Cardiac fibroblast (primary cell): ENCODE measurements around the gene PRKG1.
A peak's percentile ranks its signal among the peaks of the same experiment; 100 is the strongest.

Experiments
- DNase-seq, 2 donors: peaks; one replicate each; pipeline versions ENCODE4 v3.0.0 to v3.0.0-alpha.2; 2010; ENCODE audit warnings: low read depth in 2 of 2
- H3K4me3 ChIP-seq, 2 donors: replicated peaks in 1 of 2; 1 replicate in 1 of 2; 2 replicates in 1 of 2; pipeline ENCODE4 v1.5.1; 2011; ENCODE audit warnings: low read depth in 2 of 2, low read length in 2 of 2, mild to moderate bottlenecking in 2 of 2, moderate library complexity in 1 of 2
- CTCF ChIP-seq: IDR thresholded peaks from one replicate; pipeline ENCODE4 v1.5.1; 2011; ENCODE audit warnings: low read depth, mild to moderate bottlenecking, low read length, inconsistent platforms

Gene PRKG1

GRCh38 chr10:51357170-51357569 lies 282.9 kb downstream of the PRKG1 start:
- H3K4me3 ChIP-seq = no peak overlapping the region
- no peak for DNase-seq
- TF ChIP-seq CTCF = no peak

GRCh38 chr10:51358227-51358626 lies 283.9 kb downstream of the PRKG1 start:
- no peak for DNase-seq
- no peak overlapping the region for H3K4me3 ChIP-seq
- no peak for TF ChIP-seq CTCF

GRCh38 chr10:51363415-51363814 lies 289.1 kb downstream of the PRKG1 start:
- H3K4me3 ChIP-seq = no peak overlapping the region
- no peak for TF ChIP-seq CTCF
- no peak for DNase-seq

- DNase-seq = no peak
- H3K4me3 ChIP-seq = no peak overlapping the region
- no peak for TF ChIP-seq CTCF
Measured at GRCh38 chr10:51364674-51365073, 290.4 kb downstream of the PRKG1 start.

- peak in 1 of 2 donors; percentile 22 for DNase-seq
- TF ChIP-seq CTCF = no peak
- no peak overlapping the region for H3K4me3 ChIP-seq
Measured at GRCh38 chr10:51366044-51366443, 291.8 kb downstream of the PRKG1 start.

GRCh38 chr10:51367127-51367526 lies 292.8 kb downstream of the PRKG1 start:
- no peak for TF ChIP-seq CTCF
- DNase-seq = peak in 1 of 2 donors; percentile 29
- no peak overlapping the region for H3K4me3 ChIP-seq

- DNase-seq = no peak
- TF ChIP-seq CTCF = no peak
- H3K4me3 ChIP-seq = no peak overlapping the region
Measured at GRCh38 chr10:51367694-51368093, 293.4 kb downstream of the PRKG1 start.
